HG03175 (cell line): Measurements from ENCODE around the gene PCAT6.

Experiments
- ATAC-seq: cut with Tn5 transposase; IDR thresholded peaks from one replicate; pipeline ENCODE4 v1.9.1; 2021; ENCODE audit warnings: mild to moderate bottlenecking, moderate library complexity; ENCODE audit not compliant: unreplicated experiment

Gene PCAT6

GRCh38 chr1:202844259-202844658 lies 33.5 kb downstream of the PCAT6 start:
- ATAC-seq = no peak

DNA sequence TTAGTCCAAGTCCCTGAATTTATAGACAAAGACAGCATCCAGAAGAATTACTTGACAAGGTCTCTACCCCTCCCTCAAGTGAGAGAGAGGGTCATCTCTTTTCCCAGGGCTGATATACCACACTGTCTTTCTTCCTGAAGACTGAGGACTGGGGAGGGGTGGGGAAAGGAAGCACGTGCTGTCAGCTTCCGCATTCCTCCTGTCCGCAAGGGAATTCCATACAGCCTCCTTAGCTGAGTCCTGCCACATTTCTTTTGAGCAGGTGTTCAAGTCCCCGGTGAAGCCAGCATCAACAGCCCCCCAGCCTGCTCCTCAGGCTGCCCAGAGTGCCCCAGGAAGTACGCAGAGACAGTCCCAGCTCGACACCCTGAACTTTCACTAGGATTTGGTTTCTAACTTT lies 34.2 kb downstream of the PCAT6 start:
- no peak for ATAC-seq

DNA sequence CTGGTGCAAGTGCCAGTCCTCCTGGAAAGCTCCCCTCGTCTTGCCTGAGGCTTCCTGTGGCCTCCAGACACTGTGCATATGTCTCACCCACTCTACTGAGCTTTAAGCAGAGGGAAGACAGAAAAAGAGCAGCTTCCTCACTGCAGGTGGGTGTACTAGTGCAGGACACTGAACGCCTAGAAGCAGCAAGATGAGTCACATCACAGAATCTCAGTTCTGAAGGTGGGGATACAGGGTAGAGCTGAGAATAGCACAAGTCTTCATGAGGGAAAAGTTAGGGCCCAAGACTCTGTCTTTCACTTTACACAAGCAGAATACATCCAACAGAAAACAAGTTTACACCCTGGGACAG lies 37.4 kb downstream of the PCAT6 start:
- ATAC-seq = no peak

DNA sequence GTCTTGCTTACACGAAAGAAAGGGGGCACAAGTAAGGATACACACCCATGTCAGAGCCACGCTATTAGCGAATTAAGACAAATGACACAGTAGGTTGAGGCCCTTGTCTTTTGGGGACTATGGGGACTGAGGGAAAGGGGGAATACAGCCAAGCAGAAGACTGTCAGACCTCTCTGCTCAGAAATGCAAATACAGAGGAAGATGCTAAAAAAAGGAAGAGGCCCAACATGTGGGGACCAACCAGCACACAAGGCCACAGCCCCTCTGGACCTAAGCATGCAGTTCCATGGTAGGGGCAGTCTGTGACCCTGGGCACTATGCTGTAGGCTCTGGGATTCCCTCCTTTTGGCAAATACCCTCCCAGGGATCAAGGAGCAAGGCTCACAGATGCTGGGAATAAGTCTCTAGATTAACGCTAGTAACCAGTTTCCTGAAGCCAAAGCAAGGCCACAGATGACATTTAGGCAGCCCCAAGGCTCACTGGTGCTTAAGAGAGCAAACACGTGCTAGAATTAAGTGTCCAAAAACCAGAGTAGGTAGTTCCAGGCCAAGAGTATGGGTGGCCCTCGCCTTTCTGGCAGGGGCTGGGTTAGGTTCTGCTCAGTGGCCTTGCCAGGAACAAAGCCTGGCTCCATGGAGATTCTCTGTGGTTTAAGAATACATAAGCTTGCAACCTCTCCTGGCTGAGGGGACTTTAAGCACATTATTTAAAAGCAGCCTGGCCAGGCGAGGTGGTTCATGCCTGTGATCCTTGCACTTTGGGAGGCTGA lies 40.0 kb downstream of the PCAT6 start:
- ATAC-seq = no peak

GRCh38 chr1:202852163-202852904 lies 41.6 kb downstream of the PCAT6 start:
- ATAC-seq = no peak

- ATAC-seq = no peak
These were observed 44.0 kb downstream of the PCAT6 start for GRCh38 chr1:202854787-202855186.

GRCh38 chr1:202856014-202856413 lies 45.3 kb downstream of the PCAT6 start:
- ATAC-seq = no peak

DNA sequence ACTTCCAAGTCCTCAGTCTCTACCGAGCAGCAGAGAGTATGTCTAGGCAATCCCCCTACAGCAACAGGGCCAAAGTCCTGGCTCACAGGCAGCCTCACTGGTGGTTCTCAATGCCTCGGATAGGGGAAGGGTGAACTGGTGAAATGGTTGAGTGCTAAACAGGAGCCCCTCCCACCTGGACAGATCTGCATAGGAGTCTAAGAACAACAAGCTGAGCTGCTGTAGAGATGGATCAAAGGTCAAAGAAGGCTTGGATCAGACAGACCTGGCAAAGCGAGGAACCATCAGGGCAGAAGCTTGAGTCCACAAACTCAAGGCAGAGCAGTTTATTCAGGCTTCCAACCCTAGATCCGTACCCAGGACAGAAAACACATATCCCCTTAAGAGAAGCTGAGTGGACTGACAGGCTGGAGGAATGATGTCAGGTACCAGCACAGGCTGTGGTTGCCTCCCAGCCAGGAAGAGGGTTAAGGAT lies 46.4 kb downstream of the PCAT6 start:
- ATAC-seq = no peak

DNA sequence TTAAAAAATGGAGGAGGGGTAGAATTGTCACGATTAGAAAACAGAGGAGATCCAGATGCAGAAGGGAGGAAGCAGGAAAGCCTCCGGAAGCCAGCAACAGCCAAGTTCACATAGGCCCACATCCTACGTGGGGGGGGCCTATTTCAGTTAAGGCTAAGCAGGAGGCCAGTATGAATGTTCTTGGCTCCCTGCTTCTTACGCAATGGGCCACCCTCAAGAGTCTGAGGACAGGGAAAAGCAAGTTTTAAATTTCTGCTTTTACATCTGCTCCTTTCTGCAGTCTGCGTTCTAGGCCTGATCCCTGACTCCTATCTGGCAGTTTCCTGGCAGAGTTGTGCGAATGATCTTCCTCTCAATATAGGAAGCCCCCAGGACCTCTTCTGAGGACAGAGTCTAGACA lies 47.6 kb downstream of the PCAT6 start:
- no peak for ATAC-seq

DNA sequence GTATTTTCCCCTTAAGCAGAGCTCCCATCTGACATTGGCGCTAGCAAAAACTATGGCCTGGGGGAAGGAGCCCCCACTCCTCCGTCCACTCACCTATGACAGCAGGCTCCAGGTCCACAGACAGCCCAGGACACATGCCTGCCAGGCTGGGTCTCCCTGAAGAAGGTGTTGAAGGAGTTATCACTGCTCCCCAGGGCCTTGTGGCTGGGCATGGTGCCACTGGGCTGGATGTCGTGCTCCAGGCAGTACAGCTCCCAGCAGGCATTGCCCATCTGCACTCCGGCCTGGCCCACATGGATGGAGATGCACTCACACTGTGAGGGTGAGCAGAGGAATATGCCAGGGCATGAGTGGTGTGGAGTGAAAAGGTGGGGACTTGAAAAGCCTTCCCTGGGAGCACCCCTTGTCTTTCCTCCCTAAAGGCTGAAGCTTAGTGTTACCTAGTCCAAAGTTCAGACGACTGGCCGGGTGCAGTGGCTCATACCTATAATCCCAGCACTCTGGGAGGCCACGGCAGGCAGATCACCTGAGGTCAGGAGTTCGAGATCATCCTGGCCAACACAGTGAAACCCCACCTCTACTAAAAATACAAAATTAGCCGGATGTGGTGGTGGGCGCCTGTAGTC lies 48.1 kb downstream of the PCAT6 start:
- no peak for ATAC-seq

- ATAC-seq = no peak
These were observed 50.1 kb downstream of the PCAT6 start for GRCh38 chr1:202860744-202861419.
